OCI-LY7 (cell line): ENCODE results near the gene DAZAP1.

Experiments used
- CTCF ChIP-seq: fragments of 200-600 bp; sonication (generic); conservative IDR thresholded peaks from 2 replicates; pipeline ENCODE4 v1.5.1; 2014; ENCODE audit warnings: mild to moderate bottlenecking, antibody characterized with exemption, low read length, moderate library complexity, mixed read lengths
- EZH2phosphoT487 ChIP-seq: fragments of 200-600 bp; sonication (generic); IDR thresholded peaks from 2 replicates; pipeline ENCODE4 v1.6.1; 2018; ENCODE audit warnings: low read depth, borderline replicate concordance, mild to moderate bottlenecking, mixed run types, antibody characterized with exemption, low read length, moderate library complexity, mixed read lengths

- TF ChIP-seq CTCF (0 out of 2 replicates have a peak, but pooled peaks have one; percentile 15), EZH2phosphoT487 (no peak)
Measured at GRCh38 chr19:1377965-1378785, 29.2 kb upstream of the DAZAP1 start.
